Raji (cell line): ENCODE results near the gene CD3E.

ENCODE experiments used
- POLR2A ChIP-seq: IDR thresholded peaks from 2 replicates; pipeline ENCODE4 v1.6.1; 2011; ENCODE audit warnings: low read depth, low read length, control low read depth; ENCODE audit not compliant: insufficient read depth

The CD3E gene

GRCh38 chr11:118304568-118305248 lies at the start of gene CD3E:
Gene CD3E, plus strand, starts transcription at chr11:118304730. Its CDS starts 223 bp downstream, at chr11:118304953.
- TF ChIP-seq POLR2A: no peak

- no peak for TF ChIP-seq POLR2A
Observed at GRCh38 chr11:118258410-118258809, 46.1 kb upstream of the CD3E start.

- TF ChIP-seq POLR2A: no peak
Observed at GRCh38 chr11:118259138-118259537, 45.4 kb upstream of the CD3E start.

GRCh38 chr11:118260353-118260752 lies 44.2 kb upstream of the CD3E start:
- TF ChIP-seq POLR2A: no peak

- TF ChIP-seq POLR2A: no peak
Observed at GRCh38 chr11:118263112-118263511, 41.4 kb upstream of the CD3E start.

GRCh38 chr11:118263695-118264568 lies 40.6 kb upstream of the CD3E start, which contains the start of gene MPZL2:
Gene MPZL2, minus strand, starts transcription at chr11:118264297. Its CDS starts 144 bp downstream, at chr11:118264153.
- no peak for TF ChIP-seq POLR2A

GRCh38 chr11:118264569-118265465 lies 39.7 kb upstream of the CD3E start:
- TF ChIP-seq POLR2A: no peak

- TF ChIP-seq POLR2A: no peak
Observed at GRCh38 chr11:118265954-118266353, 38.6 kb upstream of the CD3E start.

- TF ChIP-seq POLR2A: no peak
Observed at GRCh38 chr11:118267486-118267885, 37.0 kb upstream of the CD3E start.

- no peak for TF ChIP-seq POLR2A
Observed at GRCh38 chr11:118272001-118272400, 32.5 kb upstream of the CD3E start.

- no peak for TF ChIP-seq POLR2A
Observed at GRCh38 chr11:118274186-118274585, 30.3 kb upstream of the CD3E start.

- no peak for TF ChIP-seq POLR2A
Observed at GRCh38 chr11:118275176-118275575, 29.4 kb upstream of the CD3E start.

- no peak for TF ChIP-seq POLR2A
Observed at GRCh38 chr11:118276422-118276821, 28.1 kb upstream of the CD3E start.

GRCh38 chr11:118277312-118277711 lies 27.2 kb upstream of the CD3E start:
- no peak for TF ChIP-seq POLR2A

GRCh38 chr11:118281284-118281683 lies 23.2 kb upstream of the CD3E start:
- no peak for TF ChIP-seq POLR2A
